OCI-M2 (cell line): ENCODE data around the gene ECM1.

Experiments
- DNase-seq: peaks from one replicate; lab custom pipeline; 2025; ENCODE audit not compliant: unreplicated experiment; lab: John Stamatoyannopoulos, UW

Gene ECM1

DNA sequence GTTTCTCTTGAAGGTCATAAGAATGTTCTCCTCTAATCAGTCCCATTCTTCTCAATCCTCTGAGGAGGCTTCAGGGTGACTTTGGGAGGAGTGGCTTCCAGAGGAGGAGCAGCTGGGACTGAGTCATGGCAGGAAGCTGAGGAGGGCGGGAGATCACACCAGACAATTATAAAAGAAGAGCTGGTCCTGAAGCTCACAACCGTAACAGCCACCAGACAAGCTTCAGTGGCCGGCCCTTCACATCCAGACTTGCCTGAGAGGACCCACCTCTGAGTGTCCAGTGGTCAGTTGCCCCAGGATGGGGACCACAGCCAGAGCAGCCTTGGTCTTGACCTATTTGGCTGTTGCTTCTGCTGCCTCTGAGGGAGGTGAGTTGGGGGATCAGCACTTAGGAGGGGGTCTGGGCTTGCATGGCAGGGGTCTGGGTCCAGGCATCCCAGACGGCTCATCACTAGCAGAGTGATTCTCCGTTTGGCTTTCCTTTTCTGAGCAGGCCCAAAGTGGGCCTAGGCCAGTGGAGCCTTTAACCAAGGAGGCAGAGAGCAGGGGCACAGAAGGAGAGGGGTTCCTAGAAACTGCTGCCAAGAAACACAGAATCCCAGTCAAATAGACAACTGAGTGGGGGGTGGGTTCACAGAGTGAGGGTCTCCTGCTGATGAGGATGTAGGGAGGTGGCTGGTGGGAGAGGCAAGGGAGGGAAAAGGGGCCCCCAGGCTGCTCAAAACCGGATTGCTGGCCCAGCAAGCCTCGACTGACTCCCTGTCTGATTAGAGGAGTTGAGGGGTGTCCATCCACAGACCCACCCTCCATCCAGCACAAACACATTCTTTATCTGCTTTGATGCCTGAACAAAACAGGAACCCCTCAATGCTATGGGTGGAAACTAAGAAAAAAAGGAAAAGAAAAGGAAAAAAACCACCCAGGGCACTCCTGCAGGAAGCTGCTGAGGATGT, at the start of gene ECM1:
TSS of gene ECM1 (plus strand) at position 198 of the 953 bp plus-strand sequence. CDS start at position 299, 101 bp downstream.
- DNase-seq: no peak

GRCh38 chr1:150464422-150464826, 43.5 kb upstream of the ECM1 start:
- no peak for DNase-seq

- no peak for DNase-seq
These were observed 40.9 kb upstream of the ECM1 start for GRCh38 chr1:150466964-150467363.

- no peak for DNase-seq
These were observed 38.6 kb upstream of the ECM1 start for GRCh38 chr1:150469291-150469690.

DNA sequence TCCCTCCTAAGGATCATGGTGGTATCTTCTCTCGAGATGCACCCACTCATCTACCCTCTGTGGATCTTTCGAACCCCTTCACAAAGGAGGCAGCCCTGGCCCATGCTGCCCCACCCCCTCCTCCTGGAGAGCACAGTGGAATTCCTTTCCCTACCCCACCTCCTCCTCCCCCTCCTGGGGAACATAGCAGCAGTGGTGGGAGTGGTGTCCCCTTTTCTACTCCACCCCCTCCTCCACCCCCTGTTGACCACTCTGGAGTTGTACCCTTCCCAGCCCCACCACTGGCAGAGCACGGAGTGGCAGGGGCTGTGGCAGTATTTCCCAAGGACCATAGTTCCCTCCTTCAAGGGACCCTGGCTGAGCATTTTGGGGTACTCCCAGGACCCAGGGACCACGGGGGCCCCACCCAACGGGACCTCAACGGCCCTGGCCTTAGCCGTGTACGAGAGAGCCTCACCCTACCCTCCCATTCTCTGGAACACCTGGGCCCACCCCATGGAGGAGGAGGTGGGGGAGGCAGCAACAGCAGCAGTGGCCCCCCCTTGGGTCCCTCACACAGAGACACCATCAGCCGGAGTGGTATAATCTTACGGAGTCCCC, 35.2 kb upstream of the ECM1 start:
- no peak for DNase-seq

DNA sequence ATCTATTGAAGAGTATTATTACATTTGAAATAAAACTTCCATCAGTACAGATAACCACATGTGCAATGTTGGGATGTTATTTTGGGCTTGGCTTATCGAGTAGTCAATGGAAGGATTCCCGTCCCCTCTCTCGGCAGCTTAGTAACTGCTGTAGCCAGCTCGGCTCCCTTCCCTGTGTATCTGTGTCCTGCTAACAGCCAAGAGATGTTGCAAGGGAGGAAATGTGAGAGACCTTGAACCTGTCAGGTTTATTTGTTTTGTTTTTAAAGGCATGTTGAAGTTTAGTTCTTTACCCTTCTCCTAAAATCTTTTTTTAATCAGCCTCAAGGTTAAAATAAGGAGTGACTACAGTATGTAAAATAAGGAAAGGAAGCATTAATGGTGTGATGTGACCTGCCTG, 34.2 kb upstream of the ECM1 start:
- DNase-seq: no peak

GRCh38 chr1:150474869-150475268, 33.0 kb upstream of the ECM1 start:
- no peak for DNase-seq

GRCh38 chr1:150476754-150477153, 31.2 kb upstream of the ECM1 start:
- DNase-seq: no peak

GRCh38 chr1:150477320-150477719, 30.6 kb upstream of the ECM1 start:
- no peak for DNase-seq

DNA sequence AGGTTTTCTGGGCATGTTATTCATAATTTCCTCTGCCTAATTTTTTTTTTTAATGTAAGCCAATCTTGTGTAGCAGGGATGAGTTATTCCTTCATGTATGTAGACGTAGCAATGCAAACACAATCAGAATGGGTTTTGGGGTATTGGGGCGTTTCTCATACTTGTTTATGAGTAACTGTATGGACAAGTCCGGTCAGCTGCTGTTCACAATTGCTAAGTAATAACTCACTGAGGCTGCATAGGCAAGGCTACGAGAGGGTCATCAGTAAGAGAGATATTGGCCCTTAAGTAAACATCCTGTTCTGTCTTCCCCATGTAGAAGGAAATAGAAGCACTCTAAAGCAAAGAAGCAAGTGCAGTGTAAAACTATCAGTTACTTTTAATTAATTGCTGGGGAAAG, 30.2 kb upstream of the ECM1 start:
- DNase-seq: no peak

- DNase-seq: no peak
These were observed 28.5 kb upstream of the ECM1 start for GRCh38 chr1:150479370-150479769.

GRCh38 chr1:150479927-150480352, 28.0 kb upstream of the ECM1 start:
- no peak for DNase-seq

GRCh38 chr1:150484431-150484830, 23.5 kb upstream of the ECM1 start:
- no peak for DNase-seq

DNA sequence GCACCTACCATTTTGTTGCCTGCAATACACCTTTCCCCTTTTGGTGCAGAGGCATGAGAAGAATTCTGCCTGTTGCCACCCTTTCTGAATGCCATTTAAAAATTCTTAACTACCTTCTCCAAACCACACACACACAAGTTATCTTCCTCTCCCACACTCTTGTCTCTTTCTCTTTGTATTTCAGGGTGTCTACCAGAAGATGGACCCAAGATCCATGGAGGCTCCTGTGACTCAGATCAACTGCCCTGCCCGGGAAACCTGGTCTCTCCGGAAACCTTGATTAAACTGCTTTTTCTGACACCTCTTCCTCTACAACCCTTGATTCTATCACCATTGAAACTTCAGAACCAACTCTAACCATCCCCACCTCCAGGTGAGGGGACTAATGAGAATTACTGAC, 23.0 kb upstream of the ECM1 start:
- DNase-seq: no peak

- peak; percentile 94 for DNase-seq
These were observed 20.7 kb upstream of the ECM1 start, which contains the start of gene TARS2 for GRCh38 chr1:150486966-150487762. TARS2 (plus strand) TSS chr1:150487419; CDS start chr1:150487451, 32 bp downstream.

- no peak for DNase-seq
These were observed 20.2 kb upstream of the ECM1 start for GRCh38 chr1:150487763-150488115.

- DNase-seq: no peak
These were observed 14.7 kb upstream of the ECM1 start for GRCh38 chr1:150493175-150493574.

DNA sequence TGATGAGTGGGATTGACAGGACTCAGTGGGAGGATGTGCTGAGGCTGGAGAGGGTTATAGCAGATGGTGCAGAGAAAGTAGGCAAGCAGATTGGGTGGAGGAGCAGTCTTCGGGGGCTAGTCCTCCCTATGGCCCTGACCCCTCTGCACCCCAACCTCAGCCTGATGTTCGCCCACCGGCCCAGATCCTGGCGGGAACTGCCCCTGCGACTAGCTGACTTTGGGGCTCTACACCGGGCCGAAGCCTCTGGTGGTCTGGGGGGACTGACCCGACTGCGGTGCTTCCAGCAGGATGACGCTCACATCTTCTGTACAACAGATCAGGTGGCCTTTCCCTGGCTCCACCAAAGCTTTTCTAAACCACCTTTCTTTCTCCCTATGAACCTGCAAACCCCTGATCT, 9.6 kb upstream of the ECM1 start:
- no peak for DNase-seq

- DNase-seq: no peak
These were observed 2.5 kb upstream of the ECM1 start for GRCh38 chr1:150505431-150505830.

DNA sequence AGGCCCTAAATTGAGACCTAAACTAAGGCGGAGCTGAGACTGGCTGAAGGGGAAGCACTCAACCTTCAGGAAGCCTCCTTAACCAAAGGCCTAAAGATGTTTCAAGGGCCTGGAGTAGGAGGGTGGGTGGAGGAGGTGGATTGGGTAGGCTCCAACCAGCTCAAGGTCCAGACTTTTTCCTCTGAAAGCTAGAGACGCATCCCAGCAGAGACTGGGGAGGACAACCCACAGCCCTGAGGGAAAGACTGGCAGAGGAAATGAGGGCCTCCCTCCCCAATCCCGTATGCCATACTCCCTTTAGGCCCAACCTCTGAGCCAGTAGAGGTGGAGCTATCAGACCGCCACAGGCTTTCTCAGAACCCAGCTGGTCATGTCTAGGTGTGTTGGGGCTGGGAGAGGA, 1.1 kb downstream of the ECM1 start:
- DNase-seq: no peak

DNA sequence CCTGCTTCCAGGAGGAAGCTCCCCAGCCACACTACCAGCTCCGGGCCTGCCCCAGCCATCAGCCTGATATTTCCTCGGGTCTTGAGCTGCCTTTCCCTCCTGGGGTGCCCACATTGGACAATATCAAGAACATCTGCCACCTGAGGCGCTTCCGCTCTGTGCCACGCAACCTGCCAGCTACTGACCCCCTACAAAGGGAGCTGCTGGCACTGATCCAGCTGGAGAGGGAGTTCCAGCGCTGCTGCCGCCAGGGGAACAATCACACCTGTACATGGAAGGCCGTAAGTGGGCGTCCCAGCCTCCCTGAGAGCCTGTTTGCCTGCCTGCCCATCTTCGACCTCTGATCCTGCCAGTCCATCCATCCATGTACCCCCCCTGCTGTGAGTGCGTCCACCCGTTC, 3.6 kb downstream of the ECM1 start:
- no peak for DNase-seq
